Ishikawa (cell line): ENCODE data around the gene PLXNA2.

Experiments used
- CEBPB ChIP-seq: IDR thresholded peaks from 2 replicates; pipeline ENCODE4 v1.6.1; 2012
- CREB1 ChIP-seq: IDR thresholded peaks from 2 replicates; pipeline ENCODE4 v1.6.1; 2012; ENCODE audit warnings: low read depth
- EGR1 ChIP-seq: IDR thresholded peaks from 2 replicates; pipeline ENCODE4 v1.6.1; 2012
- EP300 ChIP-seq: IDR thresholded peaks from 2 replicates; pipeline ENCODE4 v1.6.1; 2012; ENCODE audit warnings: borderline replicate concordance
- FOXM1 ChIP-seq: IDR thresholded peaks from 2 replicates; pipeline ENCODE4 v1.6.1; 2012; ENCODE audit warnings: low read depth, borderline replicate concordance
- MAX ChIP-seq: IDR thresholded peaks from 2 replicates; pipeline ENCODE4 v1.6.1; 2012
- NFIC ChIP-seq: IDR thresholded peaks from 2 replicates; pipeline ENCODE4 v1.6.1; 2012
- RAD21 ChIP-seq: IDR thresholded peaks from 2 replicates; pipeline ENCODE4 v1.6.1; 2012; ENCODE audit warnings: low read depth
- REST ChIP-seq: IDR thresholded peaks from 2 replicates; pipeline ENCODE4 v1.6.1; 2012; ENCODE audit warnings: low read depth, mild to moderate bottlenecking
- TAF1 ChIP-seq: IDR thresholded peaks from 2 replicates; pipeline ENCODE4 v1.6.1; 2012; ENCODE audit warnings: low read depth, mild to moderate bottlenecking
- TCF12 ChIP-seq: IDR thresholded peaks from 2 replicates; pipeline ENCODE4 v1.6.1; 2012; ENCODE audit warnings: low read depth
- TEAD4 ChIP-seq: IDR thresholded peaks from 2 replicates; pipeline ENCODE4 v1.6.1; 2012
- USF1 ChIP-seq: IDR thresholded peaks from 2 replicates; pipeline ENCODE4 v1.6.1; 2012
- YY1 ChIP-seq: IDR thresholded peaks from 2 replicates; pipeline ENCODE4 v1.6.1; 2012; ENCODE audit warnings: low read depth
- ZBTB7A ChIP-seq: IDR thresholded peaks from 2 replicates; pipeline ENCODE4 v1.6.1; 2012; ENCODE audit warnings: low read depth

PLXNA2 gene

GRCh38 chr1:208154679-208155642 lies 89.2 kb downstream of the PLXNA2 start:
- TF ChIP-seq TAF1 (no peak), NFIC (no peak), CREB1 (no peak), MAX (no peak), CEBPB (no peak), ZBTB7A (no peak)

GRCh38 chr1:208154040-208154439 lies 90.1 kb downstream of the PLXNA2 start:
- TF ChIP-seq CEBPB (no peak), ZBTB7A (no peak), TEAD4 (no peak), RAD21 (no peak), MAX (no peak), CREB1 (no peak), FOXM1 (no peak), USF1 (no peak), EGR1 (no peak), YY1 (no peak), NFIC (no peak), EP300 (no peak), TAF1 (no peak), TCF12 (no peak), REST (no peak)

GRCh38 chr1:208153386-208153785 lies 90.8 kb downstream of the PLXNA2 start:
- TF ChIP-seq YY1 (no peak), MAX (no peak), ZBTB7A (no peak), EGR1 (no peak), CREB1 (no peak), REST (no peak), NFIC (no peak), RAD21 (no peak), FOXM1 (no peak), TAF1 (no peak), EP300 (no peak), TEAD4 (no peak), CEBPB (no peak), TCF12 (no peak), USF1 (no peak)

GRCh38 chr1:208151728-208152598 lies 92.2 kb downstream of the PLXNA2 start:
- TF ChIP-seq RAD21: no peak
- TF ChIP-seq EGR1: no peak
- TF ChIP-seq MAX: no peak
- TF ChIP-seq FOXM1: no peak
- TF ChIP-seq TAF1: no peak
- no peak for TF ChIP-seq YY1
- no peak for TF ChIP-seq EP300
